ENCODE results near the gene SOX5. TPM values are rescaled to one million over a fixed set of nuclear protein-coding genes. Genes with fewer than 3 reads are reported as not detected.

Gene SOX5
- total and polyA plus RNA-seq, 2 donors (not counting 1 experiment from before 2014, with no cell fraction given): 3.9 to 17.2 TPM

DNA sequence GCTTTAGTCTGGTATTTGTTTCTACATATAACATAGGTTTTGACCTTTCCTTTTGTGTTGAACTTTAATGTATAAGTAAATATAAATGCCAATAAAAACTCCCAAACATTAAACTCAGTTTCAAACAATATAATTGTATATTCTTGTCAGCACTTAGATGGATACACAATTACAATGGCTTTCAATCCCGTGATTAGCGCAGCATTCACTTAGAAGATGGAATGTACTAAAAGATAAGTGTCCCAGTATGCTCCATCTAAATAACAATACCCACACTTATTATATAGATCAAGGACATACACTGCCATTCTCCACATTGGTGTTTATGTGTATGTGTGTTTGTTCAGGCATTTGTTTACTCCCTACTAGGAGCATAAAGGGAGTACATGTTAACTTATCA is 193.1 kb downstream of the SOX5 start:
- DNase-seq: no peak
- Histone ChIP-seq H3K27ac (ENCODE audit: low read length in 2 of 2) (no peak overlapping the region), H2AFZ (ENCODE audit: insufficient read depth, low read depth, low read length, poor library complexity, severe bottlenecking) (no peak overlapping the region), H3K79me2 (ENCODE audit: control insufficient read depth, insufficient read depth, low read length) (no peaks in the 10 kb centered on the region), H3K4me2 (replicated peaks; ENCODE audit: low read depth, low read length, poor library complexity, severe bottlenecking) (no peak overlapping the region), H3K9ac (ENCODE audit: low read length) (no peak overlapping the region), H3K4me3 (ENCODE audit: control extremely low read depth in 1 of 5, extremely low read depth in 1 of 5, insufficient read depth in 1 of 5, low read depth in 2 of 5, low read length in 4 of 5) (no peak overlapping the region), H3K4me1 (ENCODE audit: control insufficient read depth in 2 of 2, insufficient read depth in 2 of 2, low read length in 2 of 2) (no peaks in the 10 kb centered on the region), H3K36me3 (replicated peaks in 1 of 2; ENCODE audit: control extremely low read depth in 1 of 2, control insufficient read depth in 1 of 2, extremely low read depth in 1 of 2, insufficient read depth in 2 of 2, low read length in 1 of 2) (no peaks in the 10 kb centered on the region), H3K27me3 (replicated peaks in 1 of 4; ENCODE audit: control extremely low read depth in 1 of 4, control insufficient read depth in 3 of 4, insufficient read depth in 4 of 4, low read length in 3 of 4) (no peaks in the 10 kb centered on the region), H3K9me3 (ENCODE audit: control extremely low read depth in 1 of 3, control insufficient read depth in 2 of 3, insufficient read depth in 1 of 3, low read length in 2 of 3) (no peaks in the 10 kb centered on the region), H4K20me1 (ENCODE audit: control insufficient read depth, insufficient read depth, low read length, poor library complexity, severe bottlenecking) (no peaks in the 10 kb centered on the region)
- no peaks in the 10 kb centered on the region for H3K9me3 Mint-ChIP-seq (ENCODE audit: insufficient read depth)
- no peaks in the 10 kb centered on the region for H3K4me1 Mint-ChIP-seq
- H3K4me3 Mint-ChIP-seq: no peak overlapping the region
- TF ChIP-seq, protein P1, sequence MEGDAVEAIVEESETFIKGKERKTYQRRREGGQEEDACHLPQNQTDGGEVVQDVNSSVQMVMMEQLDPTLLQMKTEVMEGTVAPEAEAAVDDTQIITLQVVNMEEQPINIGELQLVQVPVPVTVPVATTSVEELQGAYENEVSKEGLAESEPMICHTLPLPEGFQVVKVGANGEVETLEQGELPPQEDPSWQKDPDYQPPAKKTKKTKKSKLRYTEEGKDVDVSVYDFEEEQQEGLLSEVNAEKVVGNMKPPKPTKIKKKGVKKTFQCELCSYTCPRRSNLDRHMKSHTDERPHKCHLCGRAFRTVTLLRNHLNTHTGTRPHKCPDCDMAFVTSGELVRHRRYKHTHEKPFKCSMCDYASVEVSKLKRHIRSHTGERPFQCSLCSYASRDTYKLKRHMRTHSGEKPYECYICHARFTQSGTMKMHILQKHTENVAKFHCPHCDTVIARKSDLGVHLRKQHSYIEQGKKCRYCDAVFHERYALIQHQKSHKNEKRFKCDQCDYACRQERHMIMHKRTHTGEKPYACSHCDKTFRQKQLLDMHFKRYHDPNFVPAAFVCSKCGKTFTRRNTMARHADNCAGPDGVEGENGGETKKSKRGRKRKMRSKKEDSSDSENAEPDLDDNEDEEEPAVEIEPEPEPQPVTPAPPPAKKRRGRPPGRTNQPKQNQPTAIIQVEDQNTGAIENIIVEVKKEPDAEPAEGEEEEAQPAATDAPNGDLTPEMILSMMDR (IDR thresholded peaks at IDR 0.05): no peak
- no peak for TF ChIP-seq EZH2 (IDR thresholded peaks at IDR 0.05; ENCODE audit: borderline replicate concordance, insufficient read depth, low read depth, low read length, poor library complexity, severe bottlenecking)
- POLR2A ChIA-PET: no interaction called here
- intact Hi-C loops (cut with micrococcal nuclease): no loop called here
- no CpG with 5 or more reads among the region's 2 CpGs for WGBS (ENCODE audit: insufficient coverage)
- H3K27ac Mint-ChIP-seq: no peak overlapping the region
- no peak for ATAC-seq (ENCODE audit: low read depth)
- CTCF ChIA-PET: no interaction called here
- no peaks in the 10 kb centered on the region for H3K27me3 Mint-ChIP-seq

DNA sequence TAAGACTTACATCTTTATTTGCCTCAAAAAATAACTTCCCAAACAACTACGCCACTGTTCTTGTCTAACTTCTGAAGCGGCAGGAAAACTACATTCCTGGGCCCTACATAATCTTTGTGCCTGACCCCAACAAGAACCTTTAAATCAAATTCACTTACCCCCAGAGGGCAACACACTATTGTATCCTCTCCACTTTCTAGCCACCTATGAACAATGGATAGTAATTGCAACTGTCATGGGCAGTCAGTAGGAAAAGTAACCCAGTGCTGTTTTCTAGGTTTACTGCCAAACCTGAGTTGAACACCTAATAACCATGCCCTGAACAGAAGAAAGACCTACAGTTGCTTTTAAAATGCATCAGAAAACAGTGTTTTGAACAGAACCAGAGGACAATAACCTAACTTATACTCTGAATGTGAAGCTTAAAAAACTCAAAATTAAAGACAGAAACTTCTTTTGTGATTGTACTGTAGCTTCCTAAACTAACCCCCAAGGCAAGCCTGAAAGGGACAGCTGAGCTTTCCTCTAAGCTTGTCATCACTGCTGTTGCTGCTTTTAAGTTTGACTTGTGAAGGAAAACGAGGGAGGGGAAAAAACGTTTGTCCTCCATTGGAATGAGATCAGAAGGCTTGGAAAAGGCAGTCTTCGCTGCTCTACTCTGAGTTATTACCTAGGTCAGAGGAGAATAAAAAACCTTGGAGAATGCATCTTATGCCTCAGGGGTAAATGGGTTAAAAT is 195.7 kb downstream of the SOX5 start:
- intact Hi-C loops (cut with micrococcal nuclease): no loop called here
- Histone ChIP-seq H3K27me3 (replicated peaks in 1 of 4; ENCODE audit: control extremely low read depth in 1 of 4, control insufficient read depth in 3 of 4, insufficient read depth in 4 of 4, low read length in 3 of 4) (no peaks in the 10 kb centered on the region), H3K4me3 (ENCODE audit: control extremely low read depth in 1 of 5, extremely low read depth in 1 of 5, insufficient read depth in 1 of 5, low read depth in 2 of 5, low read length in 4 of 5) (no peak overlapping the region), H4K20me1 (ENCODE audit: control insufficient read depth, insufficient read depth, low read length, poor library complexity, severe bottlenecking) (no peaks in the 10 kb centered on the region), H3K79me2 (ENCODE audit: control insufficient read depth, insufficient read depth, low read length) (no peaks in the 10 kb centered on the region), H2AFZ (ENCODE audit: insufficient read depth, low read depth, low read length, poor library complexity, severe bottlenecking) (no peak overlapping the region), H3K4me1 (ENCODE audit: control insufficient read depth in 2 of 2, insufficient read depth in 2 of 2, low read length in 2 of 2) (no peaks in the 10 kb centered on the region), H3K36me3 (replicated peaks in 1 of 2; ENCODE audit: control extremely low read depth in 1 of 2, control insufficient read depth in 1 of 2, extremely low read depth in 1 of 2, insufficient read depth in 2 of 2, low read length in 1 of 2) (no peaks in the 10 kb centered on the region), H3K4me2 (replicated peaks; ENCODE audit: low read depth, low read length, poor library complexity, severe bottlenecking) (no peak overlapping the region), H3K9ac (ENCODE audit: low read length) (no peak overlapping the region), H3K27ac (ENCODE audit: low read length in 2 of 2) (no peak overlapping the region), H3K9me3 (ENCODE audit: control extremely low read depth in 1 of 3, control insufficient read depth in 2 of 3, insufficient read depth in 1 of 3, low read length in 2 of 3) (no peaks in the 10 kb centered on the region)
- POLR2A ChIA-PET: no interaction called here
- Mint-ChIP-seq H3K9me3 (ENCODE audit: insufficient read depth) (no peaks in the 10 kb centered on the region), H3K27ac (no peak overlapping the region), H3K4me1 (no peaks in the 10 kb centered on the region), H3K27me3 (no peaks in the 10 kb centered on the region), H3K4me3 (no peak overlapping the region)
- 94% methylated on average over 5 of the region's 5 CpGs for WGBS (ENCODE audit: insufficient coverage)
- CTCF ChIA-PET: no interaction called here
- no peak for DNase-seq
- no peak for ATAC-seq (ENCODE audit: low read depth)
- TF ChIP-seq EZH2 (IDR thresholded peaks at IDR 0.05; ENCODE audit: borderline replicate concordance, insufficient read depth, low read depth, low read length, poor library complexity, severe bottlenecking): no peak
- TF ChIP-seq, protein P1 (IDR thresholded peaks at IDR 0.05): no peak

All from B cell (primary cell).